K562 (cell line): ENCODE measurements around the gene POMT2.

Experiments used
- EZH2 ChIP-seq: IDR thresholded peaks from 2 replicates; pipeline ENCODE4 v1.6.1; 2012; ENCODE audit warnings: low read depth, mild to moderate bottlenecking, inconsistent platforms, low read length, borderline replicate concordance
- MYC ChIP-seq, 2 experiments: fragments of 250-450 bp in 1 of 2; sonication (Bioruptor Pico) in 1 of 2; IDR thresholded peaks; 2 replicates each; pipeline versions ENCODE4 v1.5.1 to v1.6.1; 2012 to 2021; ENCODE audit warnings: low read depth in 2 of 2, borderline replicate concordance in 1 of 2, improper control_type of control experiment in 1 of 2, low read length in 1 of 2, mild to moderate bottlenecking in 1 of 2, moderate library complexity in 1 of 2
- POLR2A ChIP-seq: fragments of 450-650 bp; conservative IDR thresholded peaks from 2 replicates; pipeline ENCODE4 v1.6.1; 2016
- POLR2AphosphoS5 ChIP-seq: IDR thresholded peaks from 2 replicates; pipeline ENCODE4 v1.6.1; 2011; ENCODE audit warnings: mild to moderate bottlenecking, low read depth, low read length, moderate library complexity; ENCODE audit not compliant: control insufficient read depth, insufficient read depth
- TCF7 ChIP-seq: sonication (generic); IDR thresholded peaks from 2 replicates; pipeline ENCODE4 v1.6.1; 2016; ENCODE audit warnings: antibody characterized with exemption, borderline replicate concordance
- TF ChIP-seq, protein P1 (sequence below): sonication (generic); formaldehyde crosslinking; IDR thresholded peaks from 2 replicates; pipeline ENCODE4 v1.8.1; 2023; ENCODE audit warnings: mild to moderate bottlenecking, missing genetic modification reagents, moderate library complexity
- TF ChIP-seq, protein P2 (sequence below): sonication (generic); formaldehyde crosslinking; IDR thresholded peaks from 2 replicates; pipeline ENCODE4 v1.8.0; 2022; ENCODE audit warnings: mild to moderate bottlenecking, missing genetic modification reagents, borderline replicate concordance

DNA sequence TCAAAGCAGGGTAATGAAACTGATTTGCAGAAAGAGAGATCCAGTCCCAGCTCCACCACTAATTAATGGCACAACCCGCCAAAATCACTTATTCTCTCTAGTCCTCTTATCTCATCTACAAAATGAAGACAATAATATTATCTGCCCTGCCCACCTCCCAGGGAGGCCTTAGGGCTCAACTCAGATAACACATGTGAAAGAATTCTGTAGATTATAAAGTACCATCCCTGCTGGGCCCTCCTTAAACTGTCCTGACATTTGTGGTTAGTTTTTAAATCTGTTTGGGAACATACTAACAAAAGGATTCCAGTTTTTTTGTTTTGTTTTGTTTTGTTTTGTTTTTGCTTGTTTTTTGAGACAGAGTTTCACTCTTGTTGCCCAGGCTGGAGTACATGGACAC, 7.3 kb downstream of the POMT2 start:
- TF ChIP-seq, protein P1, sequence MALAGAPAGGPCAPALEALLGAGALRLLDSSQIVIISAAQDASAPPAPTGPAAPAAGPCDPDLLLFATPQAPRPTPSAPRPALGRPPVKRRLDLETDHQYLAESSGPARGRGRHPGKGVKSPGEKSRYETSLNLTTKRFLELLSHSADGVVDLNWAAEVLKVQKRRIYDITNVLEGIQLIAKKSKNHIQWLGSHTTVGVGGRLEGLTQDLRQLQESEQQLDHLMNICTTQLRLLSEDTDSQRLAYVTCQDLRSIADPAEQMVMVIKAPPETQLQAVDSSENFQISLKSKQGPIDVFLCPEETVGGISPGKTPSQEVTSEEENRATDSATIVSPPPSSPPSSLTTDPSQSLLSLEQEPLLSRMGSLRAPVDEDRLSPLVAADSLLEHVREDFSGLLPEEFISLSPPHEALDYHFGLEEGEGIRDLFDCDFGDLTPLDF (CRISPR knock-in tag) = no peak
- TF ChIP-seq MYC (IDR thresholded peaks at IDR 0.05; ENCODE audit: low read depth, low read length) = no peak
- no peak for TF ChIP-seq MYC (CRISPR knock-in tag; IDR thresholded peaks at IDR 0.05; ENCODE audit: borderline replicate concordance, low read depth)
- no peak for TF ChIP-seq TCF7
- TF ChIP-seq EZH2 = no peak
- no peak for TF ChIP-seq POLR2A
- no peak for TF ChIP-seq POLR2AphosphoS5
- TF ChIP-seq, protein P2, sequence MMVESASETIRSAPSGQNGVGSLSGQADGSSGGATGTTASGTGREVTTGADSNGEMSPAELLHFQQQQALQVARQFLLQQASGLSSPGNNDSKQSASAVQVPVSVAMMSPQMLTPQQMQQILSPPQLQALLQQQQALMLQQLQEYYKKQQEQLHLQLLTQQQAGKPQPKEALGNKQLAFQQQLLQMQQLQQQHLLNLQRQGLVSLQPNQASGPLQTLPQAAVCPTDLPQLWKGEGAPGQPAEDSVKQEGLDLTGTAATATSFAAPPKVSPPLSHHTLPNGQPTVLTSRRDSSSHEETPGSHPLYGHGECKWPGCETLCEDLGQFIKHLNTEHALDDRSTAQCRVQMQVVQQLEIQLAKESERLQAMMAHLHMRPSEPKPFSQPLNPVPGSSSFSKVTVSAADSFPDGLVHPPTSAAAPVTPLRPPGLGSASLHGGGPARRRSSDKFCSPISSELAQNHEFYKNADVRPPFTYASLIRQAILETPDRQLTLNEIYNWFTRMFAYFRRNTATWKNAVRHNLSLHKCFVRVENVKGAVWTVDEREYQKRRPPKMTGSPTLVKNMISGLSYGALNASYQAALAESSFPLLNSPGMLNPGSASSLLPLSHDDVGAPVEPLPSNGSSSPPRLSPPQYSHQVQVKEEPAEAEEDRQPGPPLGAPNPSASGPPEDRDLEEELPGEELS (CRISPR knock-in tag) = no peak
